CD4-positive, alpha-beta T cell treated with Interleukin-21 for 1 hour (primary cell): ENCODE measurements around the gene CTF1.
"Not testable (repeated sequence)": the region's sequence is repeated elsewhere in the genome, so short reads cannot be mapped to it uniquely, and the experiment has no call there.

Experiments used
- DNase-seq: peaks from one replicate; pipeline ENCODE4 v3.0.0-alpha.2; 2020

Gene CTF1, protein sequence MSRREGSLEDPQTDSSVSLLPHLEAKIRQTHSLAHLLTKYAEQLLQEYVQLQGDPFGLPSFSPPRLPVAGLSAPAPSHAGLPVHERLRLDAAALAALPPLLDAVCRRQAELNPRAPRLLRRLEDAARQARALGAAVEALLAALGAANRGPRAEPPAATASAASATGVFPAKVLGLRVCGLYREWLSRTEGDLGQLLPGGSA

DNA sequence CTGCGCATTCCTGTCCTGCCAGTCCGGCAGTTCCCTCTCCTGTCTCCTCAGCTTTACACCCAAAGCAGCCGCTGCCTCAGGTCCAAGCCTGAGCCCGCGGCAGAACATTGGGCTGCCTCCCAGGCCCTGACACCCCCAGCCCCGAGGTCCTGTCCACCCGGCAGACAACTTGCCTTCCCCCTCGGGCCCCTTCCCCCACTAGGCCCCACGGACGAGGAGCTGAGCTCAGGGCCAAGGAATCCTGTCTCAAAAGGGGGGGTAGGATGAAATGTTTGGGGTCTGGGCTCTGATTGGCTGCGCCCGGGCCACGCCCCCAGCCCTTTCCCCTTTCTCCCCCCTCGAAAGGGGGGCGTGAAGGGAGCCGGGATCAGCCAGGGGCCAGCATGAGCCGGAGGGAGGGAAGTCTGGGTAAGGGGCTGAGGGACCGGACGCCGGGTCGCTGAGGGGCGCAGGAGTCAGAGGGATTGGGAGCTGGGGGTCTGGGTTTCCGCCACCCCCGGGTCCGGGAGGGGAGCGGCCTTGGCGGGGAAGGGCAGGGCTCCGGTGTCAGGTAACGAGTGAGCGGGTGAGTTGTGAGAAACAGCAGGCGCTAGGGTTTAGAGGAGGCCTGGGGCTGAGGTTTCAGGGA is at the start of gene CTF1:
TSS of gene CTF1 (plus strand) at position 354 of the 628 bp plus-strand sequence. CDS start at position 384, 30 bp downstream.
- DNase-seq = no peak

DNA sequence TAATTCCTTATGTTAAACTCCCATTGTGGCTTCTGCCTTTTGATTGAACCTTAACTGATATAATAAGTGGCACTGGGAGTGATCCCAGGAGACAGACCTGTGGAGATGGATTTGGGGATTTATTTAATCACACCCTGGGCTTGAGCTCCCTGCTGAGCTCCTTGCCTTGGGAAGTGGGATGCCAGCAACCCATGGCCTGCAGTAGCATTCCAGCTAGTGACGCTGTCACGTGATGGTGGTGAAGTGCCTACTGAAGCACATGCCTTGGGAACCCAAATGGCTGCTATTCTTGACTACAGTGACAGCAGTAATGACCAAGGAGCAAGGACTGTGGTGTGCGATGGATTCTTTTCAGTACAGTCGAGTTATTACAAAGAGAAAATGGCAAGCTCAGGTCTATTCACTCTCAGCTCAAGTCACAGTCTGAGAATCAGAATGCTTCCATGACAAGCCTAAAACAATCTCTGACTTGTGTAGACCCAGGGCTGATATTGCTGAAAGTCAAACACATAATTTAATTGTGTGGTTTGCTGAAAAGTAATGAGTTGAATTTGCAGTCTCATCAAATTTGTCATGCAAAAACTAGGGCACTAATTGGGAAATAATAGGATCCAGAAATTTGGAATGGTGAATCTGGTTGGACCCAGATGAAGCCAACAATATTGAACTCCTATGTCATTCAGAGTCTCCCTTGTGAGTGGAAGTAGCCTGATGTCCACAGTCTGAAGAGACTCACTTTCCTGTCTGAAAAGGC is 49.6 kb upstream of the CTF1 start:
- DNase-seq = no peak

DNA sequence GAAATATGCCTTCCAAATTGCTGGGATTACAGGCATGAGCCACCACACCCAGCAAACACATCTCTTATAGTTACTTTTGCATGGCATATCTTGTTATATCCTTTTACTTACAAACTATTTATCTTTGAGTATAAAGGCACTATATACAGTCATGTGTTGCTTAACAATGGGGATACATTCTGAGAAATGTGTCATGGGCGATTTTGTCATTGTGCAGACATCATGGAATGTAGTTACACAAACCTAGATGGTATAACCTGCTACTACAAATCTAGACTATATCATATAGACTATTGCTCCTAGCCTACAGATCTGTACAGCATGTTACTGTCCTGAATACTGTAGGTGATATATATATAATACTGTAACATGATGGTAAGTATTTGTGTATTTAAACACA is 46.2 kb upstream of the CTF1 start:
- no peak for DNase-seq

DNA sequence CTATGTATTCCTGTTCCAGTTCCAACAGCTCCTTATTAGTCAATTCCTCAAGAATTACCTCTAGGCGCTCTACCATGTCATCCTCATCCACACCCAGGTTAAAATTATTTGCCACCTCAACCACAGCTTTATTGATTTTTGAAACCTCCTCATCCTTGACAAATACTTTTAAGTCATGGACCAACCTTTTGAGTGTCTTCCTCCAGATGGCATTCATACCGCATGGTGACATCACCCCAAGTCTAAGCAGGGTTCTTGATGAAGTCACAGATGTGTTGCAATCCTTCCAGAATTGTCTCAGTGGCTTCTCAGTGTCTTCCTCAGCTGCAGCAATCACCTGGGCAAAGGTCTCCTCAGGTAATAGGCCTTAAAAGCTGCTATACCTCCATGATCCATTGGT is 42.7 kb upstream of the CTF1 start:
- DNase-seq = no peak

DNA sequence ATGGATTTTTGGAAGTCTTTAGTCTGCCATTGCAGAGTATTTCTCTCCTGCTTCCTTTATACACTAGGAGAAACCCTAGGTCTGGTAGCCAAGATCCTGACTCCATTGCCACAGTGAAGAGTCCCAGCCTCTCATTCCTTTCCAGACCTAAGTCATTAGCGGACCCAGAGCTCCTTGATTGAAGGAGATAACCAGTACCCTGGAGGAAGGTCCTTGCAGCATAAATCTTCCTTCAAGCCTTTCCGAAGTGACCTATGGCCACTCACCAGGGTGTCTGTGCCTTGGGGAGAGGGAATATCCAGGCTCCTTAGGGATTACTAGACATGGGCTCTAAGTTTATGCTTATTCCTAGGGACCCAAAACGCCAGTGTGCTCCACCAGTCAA is 38.3 kb upstream of the CTF1 start:
- DNase-seq = no peak

DNA sequence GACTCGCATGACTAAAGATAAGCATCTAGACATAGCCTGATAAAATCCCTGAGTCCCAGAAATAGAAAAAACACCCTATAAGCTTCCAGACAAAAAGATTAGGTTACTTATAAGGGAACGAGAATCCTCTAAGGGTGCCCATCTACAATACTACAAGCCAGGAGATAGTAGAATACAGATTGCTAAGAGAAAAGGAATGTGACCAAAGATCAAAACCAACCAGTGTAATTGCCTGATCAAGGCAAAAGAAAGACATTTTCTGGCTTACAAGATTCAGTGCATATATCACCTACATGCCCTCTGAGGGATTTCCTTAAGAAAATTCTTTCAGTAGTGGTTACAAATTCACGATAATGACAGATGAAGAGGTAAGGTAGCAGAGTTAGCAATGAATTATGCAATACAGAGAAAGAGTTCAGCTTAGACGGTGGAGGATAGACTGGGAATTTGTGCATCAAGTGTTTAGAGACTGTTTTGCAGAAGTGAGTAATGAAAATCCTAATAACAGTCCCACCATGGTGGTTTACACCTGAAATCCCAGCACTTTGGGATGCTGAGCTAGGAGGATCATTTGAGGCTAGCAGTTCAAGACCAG is 37.5 kb upstream of the CTF1 start:
- DNase-seq = no peak

DNA sequence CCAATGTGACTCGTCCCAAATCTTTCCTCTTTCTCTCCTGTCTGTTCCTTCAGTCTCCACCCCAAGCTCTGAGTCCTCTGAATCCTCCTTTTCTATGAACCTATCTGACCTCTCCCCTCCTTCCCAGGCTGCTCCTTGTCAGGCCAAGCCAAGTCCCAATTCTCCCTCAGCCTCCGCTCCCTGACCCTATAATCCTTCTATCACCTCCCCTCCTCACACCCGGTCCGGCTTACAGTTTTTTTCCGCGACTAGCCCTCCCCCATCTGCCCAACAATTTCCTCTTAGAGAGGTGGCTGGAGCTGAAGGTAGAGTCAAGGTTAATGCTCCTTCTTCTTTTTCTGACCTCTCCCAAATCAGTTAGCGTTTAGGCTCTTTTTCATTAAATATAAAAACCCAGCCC is 35.7 kb upstream of the CTF1 start:
- not testable (repeated sequence) for DNase-seq

DNA sequence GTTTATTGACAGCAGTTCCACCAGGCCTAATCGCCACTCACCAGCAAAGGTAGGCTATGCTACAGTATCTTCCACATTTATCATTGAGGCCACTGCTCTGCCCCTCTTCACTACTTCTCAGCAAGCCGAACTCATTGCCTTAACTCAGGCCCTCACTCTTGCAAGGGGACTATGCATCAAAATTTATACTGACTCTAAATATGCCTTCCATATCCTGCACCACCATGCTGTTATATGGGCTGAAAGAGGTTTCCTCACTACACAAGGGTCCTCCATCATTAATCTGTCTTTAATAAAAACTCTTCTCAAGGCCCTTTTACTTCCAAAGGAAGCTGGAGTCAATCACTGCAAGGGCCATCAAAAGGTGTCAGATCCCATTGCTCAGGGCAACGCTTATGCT is 33.2 kb upstream of the CTF1 start:
- not testable (repeated sequence) for DNase-seq

DNA sequence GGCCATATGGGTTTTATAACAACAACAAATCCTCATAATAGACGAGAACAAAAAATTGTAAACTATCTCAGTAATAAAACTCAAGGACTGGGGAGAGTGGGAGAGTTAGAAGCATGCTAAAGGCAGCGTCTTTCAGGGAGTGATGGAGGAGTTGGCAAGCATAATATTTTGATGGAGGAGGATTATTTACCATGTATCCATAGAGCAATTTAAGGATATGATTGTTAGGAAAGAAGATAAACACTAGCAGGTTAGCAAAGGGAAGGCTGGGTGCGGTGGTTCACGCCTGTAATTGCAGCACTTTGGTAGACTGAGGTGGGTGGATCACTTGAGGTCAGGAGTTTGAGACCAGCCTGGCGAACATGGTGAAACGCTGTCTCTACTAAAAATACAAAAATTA is 30.4 kb upstream of the CTF1 start:
- no peak for DNase-seq

DNA sequence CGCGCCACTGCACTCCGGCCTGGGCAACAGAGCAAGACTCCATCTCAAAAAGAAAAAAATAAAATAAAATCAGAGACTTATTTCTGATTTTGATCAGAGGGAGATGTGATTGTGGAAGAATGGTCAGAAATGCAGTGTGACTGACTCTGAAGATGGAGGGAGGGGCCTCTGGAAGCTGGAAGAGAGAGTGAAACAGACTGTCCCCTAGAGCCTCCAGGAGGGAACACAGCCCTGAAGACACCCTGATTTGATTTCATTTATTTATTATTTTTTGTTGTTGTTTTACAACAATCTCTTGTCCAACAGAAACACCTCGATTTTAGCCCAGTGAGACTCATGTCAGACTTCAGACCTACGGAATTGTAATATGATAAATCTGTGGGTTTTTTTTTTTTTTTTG is 28.7 kb upstream of the CTF1 start:
- no peak for DNase-seq

DNA sequence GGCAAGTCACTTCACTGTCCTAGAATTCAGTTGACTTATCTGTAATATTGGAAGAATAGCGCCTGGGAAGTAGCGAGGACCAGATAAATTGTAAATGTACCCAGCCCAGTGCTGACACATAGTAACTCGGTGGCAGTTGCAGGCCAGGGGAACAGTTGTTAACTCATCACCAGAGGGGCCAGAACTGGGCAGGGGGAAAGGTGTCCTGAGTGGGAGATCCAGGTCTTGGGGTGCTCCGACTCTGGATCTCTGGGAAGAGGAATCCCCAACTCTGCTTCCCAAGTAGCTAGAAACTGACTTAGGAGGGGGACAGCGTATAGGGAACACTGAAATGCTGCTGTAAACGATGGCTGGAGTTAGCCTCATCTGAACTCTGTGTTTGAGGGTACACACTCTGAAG is 25.5 kb upstream of the CTF1 start:
- DNase-seq = no peak

DNA sequence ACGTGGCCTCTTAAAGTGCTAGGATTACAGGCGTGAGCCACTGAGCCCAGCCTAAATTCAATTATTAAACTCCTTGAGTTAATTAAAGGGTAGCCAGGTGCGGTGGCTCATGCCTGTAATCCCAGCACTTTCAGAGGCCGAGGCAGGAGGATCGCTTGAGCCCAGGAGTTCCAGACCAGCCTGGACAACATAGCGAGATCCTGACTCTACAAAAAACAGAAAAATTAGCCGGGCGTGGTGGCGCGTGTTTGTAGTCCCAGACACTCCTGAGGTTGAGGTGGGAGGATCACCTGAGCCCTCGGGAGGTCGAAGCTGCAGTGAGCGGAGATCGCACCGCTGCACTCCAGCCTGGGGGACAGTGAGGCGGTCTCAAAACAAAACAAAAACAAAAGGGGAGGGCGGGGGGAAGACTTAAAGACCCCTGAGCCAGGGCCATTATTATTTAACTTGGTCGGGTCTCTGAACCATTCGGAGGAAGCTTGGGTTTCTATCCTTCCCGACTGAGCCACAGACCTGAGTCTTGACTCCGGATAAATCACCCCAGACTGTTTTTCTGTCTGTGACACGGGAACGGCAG is 22.1 kb upstream of the CTF1 start:
- DNase-seq = no peak

DNA sequence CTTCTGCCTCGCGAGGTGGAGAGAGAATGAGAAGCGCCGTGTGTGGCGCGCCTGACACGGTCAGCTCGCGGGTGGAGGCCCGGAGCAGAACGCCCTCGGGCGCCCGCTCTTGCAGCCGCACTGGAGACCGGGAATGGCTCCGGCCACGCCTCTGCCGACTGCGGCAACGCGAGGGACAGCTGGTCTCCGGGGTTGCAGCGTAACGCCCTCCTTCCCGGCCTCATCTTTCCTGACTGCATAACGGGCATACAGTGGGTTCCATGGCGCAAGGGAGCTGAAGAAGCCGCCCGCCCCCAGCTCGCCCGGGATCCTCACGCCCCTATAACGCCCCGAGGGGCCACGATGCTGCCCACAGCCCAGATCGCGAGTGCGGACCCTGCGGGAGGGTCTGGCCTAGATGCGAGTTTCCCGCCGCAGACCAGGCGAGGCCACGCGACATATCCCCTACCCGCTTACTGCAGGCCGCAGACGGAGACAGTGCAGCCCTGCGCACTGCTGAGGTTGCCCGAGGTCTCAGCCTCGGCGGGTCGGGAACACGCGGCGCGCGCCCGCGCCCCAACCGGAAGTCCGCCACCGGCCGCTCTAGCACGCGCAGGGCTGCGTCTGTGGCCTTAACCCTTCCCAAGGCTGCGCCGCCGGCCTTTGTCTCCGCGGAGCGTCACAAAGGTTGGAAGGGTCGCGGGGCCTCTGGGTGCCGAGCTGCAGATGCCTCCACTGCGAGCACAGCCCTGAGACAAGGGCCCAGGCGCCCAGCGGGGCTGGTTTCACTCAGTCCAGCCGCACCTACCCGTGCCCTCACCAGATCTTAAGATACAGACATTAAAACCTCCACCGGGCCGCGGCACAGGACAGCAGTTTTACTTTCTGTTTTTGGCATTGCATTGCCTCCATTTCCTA is 21.3 kb upstream of the CTF1 start:
- DNase-seq = peak; percentile 91

DNA sequence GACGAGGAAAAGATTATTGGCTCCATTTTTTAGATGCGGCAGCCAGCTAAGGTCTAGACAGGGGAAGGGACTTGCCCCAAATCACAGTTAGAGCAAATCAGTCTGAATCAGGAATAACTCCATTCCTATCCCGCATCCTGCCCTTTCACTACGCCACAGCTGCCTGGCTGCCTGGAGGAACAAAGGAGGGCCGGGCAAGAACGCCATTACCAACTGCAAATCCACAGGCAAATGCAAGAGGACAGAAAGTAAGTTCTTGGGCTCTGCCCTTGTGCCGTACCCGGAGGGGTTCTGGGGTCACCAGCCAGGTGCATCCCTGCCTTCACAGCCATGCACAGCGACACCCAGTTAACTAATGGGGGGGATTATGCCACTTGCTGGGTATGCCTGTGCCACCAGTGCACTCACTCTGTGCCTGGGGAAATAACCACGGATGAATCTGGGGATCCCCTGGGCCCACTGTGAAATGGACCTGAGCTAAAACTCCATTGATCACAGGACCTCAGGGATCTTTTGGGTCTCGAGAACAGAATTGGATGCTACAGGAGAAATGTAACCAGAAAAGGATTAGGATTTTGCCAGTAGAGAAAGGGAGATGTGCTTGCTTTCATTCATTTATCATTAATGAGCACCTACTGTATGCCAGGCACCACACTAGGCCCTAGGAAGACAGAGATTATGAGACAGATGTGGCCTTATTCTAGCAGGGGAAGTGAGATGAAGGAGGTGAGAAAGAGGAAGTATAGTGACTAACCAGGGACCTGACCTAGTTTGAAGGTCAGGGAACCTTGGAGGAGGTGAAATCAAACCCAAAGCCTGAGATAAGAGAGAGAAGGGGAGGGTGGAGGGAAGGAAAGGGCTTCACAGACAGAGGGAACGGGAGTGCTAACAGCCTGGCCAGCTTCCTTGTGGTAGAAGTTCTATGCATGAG is 20.3 kb upstream of the CTF1 start:
- peak; percentile 59 for DNase-seq

DNA sequence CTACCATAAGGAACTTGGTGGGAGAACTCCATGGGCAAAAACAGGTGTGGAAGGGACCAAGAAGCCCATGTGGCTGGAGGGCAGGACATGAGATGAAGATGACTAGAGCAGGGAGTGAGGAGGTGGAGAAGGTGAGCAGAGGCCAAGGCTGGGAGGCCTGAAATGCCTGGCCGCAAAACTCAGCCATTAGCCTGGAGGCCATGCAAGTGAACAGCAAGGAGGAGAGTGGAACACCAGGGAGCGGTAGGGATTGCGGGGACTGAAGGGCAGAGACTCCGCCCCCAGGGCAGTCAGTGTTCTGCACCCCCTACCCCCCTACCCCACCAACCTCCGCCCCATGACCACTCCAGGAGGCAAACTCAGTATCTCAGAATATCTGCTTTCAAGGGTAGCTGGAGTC is 19.5 kb upstream of the CTF1 start:
- DNase-seq = no peak

DNA sequence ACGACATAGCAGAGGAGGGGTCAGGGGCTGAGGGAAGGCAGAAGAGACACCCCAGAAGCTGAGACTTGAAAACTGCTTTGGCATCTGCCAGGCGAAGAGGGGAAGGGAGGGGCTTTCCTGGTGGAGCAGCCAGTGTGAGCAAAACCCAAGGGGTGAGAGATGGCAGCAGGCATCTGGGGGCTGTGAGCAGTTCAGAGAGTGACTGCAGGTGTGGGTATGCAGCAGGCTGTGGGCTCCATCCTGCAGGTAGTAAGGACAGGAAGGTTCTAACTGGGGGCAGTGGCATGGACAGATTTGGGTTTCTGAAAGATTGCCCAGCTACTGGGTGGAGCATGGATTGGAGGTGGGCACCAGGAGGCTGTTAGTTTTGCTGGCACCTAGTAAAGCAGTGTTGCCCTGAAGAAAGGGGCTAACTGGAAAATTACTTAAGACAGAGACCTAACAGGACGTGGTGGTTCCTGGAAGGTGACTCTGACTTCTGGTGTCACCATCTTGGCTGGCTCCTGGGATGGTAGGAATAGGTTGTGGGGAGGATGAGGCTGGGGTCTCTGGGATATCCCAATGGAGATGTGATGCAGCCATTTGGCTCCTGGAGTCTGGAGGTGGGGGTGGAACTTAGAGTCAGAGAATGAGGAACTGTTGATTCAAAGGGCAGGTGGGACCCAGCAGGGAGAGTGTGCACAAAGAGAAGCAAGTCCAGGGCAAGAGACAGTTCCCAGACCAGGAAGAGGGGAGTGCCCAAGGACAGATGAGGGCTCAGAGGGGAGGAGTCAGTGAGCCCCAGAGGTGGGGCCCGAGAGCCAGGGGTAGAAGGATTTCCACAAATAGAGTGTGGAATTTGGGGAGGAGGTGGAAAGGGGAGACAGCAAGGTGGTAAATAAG is 13.7 kb upstream of the CTF1 start:
- DNase-seq = no peak

DNA sequence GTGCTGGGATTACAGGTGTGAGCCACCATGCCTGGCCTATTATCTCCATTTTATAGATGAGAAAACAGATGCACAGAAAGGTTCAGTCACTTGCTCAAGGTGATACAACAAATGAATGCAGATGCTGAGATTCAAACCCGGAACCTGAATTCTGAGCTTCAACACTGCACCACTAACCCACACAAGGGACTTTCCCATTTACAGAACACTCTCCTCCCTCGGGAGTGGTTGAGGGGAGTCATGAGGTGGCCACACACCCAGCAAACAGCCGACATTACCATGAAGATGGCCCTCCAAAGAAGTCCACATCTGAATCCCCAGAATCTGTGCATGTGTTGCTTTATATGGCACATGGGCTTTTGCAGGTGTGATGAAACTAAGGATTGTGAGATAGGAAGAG is 11.7 kb upstream of the CTF1 start:
- DNase-seq = no peak

DNA sequence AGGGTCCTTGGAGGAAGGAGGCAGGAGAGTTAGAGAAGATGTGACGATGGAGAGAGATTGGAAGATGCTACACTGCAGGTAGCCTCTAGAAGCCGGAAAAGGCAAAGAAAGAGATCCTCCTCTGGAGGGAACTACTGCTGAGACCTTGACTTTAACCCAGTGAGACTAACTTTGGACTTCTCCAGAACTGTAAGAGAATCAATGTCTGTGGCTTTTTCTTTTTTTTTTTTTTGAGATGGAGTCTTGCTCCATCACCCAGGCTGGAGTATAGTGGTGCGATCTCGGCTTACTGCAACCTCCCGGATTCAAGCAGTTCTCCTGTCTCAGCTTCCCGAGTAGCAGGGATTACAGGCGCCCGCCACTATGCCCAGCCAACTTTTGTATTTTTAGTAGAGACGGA is 11.2 kb upstream of the CTF1 start:
- no peak for DNase-seq

DNA sequence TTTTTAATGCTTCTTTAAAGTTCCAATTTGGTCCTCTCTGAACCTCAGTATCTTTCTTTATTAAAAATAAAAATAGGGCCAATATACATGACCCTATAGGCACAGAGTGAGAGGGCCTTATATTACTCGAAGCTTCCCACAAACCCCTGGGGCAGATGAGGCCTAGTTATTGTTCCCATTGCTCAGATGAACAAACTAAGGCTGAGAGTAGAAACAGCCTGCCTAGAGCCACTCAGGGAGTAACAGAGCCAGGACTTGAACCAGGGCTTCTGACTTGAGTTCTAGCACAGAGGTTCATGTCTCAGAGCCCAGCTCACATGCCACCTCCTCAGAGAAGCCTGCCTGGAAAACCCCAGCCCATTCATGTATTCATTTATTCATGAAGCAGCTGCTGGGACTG is 10.3 kb upstream of the CTF1 start:
- DNase-seq = no peak

DNA sequence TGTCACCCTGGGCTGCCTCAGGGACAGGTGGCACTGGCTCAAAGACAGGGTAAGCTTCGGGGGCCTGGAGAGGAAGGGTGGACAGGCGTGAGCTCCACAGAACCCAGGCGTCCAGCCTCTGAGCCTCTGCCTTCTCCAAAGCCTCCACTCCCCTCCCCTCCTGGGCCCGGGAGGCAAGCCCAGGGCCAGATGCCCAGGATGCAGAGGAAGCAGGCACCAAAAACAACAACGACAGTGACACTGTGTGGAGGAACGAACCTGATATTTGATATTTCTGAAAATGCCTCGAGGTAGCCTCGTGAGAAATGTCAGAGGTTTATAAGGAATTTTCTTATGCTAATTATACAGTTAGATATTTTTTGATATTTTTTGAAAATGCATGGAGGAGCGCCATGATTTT is 8.5 kb upstream of the CTF1 start:
- no peak for DNase-seq
